Globus pallidus (tissue), 1 donor: ENCODE results near the gene WFDC5.
"Not testable (repeated sequence)": the region's sequence is repeated elsewhere in the genome, so short reads cannot be mapped to it uniquely, and the experiment has no call there.

ENCODE experiments used
- DNase-seq: peaks from one replicate; pipeline ENCODE4 v3.0.0-alpha.2; 2015; ENCODE audit warnings: low spot score

Gene WFDC5

GRCh38 chr20:45114465-45115385, at the start of gene WFDC5:
TSS of gene WFDC5 (minus strand) at chr20:45115174. CDS start at chr20:45115083, 91 bp downstream.
- no peak for DNase-seq

- no peak for DNase-seq
Measured at GRCh38 chr20:45163083-45163803, 48.3 kb upstream of the WFDC5 start.

- DNase-seq: peak; percentile 41
Measured at GRCh38 chr20:45157962-45158361, 43.0 kb upstream of the WFDC5 start.

- DNase-seq: no peak
Measured at GRCh38 chr20:45156713-45157112, 41.7 kb upstream of the WFDC5 start.

- not testable (repeated sequence) for DNase-seq
Measured at GRCh38 chr20:45154794-45155193, 39.8 kb upstream of the WFDC5 start.

GRCh38 chr20:45154183-45154582, 39.2 kb upstream of the WFDC5 start:
- no peak for DNase-seq

- peak; percentile 54 for DNase-seq
Measured at GRCh38 chr20:45153752-45154151, 38.8 kb upstream of the WFDC5 start.

- no peak for DNase-seq
Measured at GRCh38 chr20:45153147-45153546, 38.2 kb upstream of the WFDC5 start.

- no peak for DNase-seq
Measured at GRCh38 chr20:45152405-45152804, 37.4 kb upstream of the WFDC5 start.

GRCh38 chr20:45149062-45149461, 34.1 kb upstream of the WFDC5 start:
- no peak for DNase-seq

- DNase-seq: no peak
Measured at GRCh38 chr20:45140836-45141235, 25.9 kb upstream of the WFDC5 start.

GRCh38 chr20:45139733-45140375, 24.9 kb upstream of the WFDC5 start:
- DNase-seq: not testable (repeated sequence)

GRCh38 chr20:45138561-45139300, 23.8 kb upstream of the WFDC5 start:
- no peak for DNase-seq

GRCh38 chr20:45136911-45137310, 21.9 kb upstream of the WFDC5 start:
- DNase-seq: no peak

- no peak for DNase-seq
Measured at GRCh38 chr20:45128099-45128498, 13.1 kb upstream of the WFDC5 start.

GRCh38 chr20:45124365-45124764, 9.4 kb upstream of the WFDC5 start, which contains the start of gene WFDC12:
TSS of gene WFDC12 (minus strand) at chr20:45124465. CDS start at chr20:45124447, 18 bp downstream.
- DNase-seq: no peak

- no peak for DNase-seq
Measured at GRCh38 chr20:45121388-45121787, 6.4 kb upstream of the WFDC5 start.

- DNase-seq: no peak
Measured at GRCh38 chr20:45119556-45120266, 4.7 kb upstream of the WFDC5 start.

GRCh38 chr20:45118028-45118427, 3.1 kb upstream of the WFDC5 start:
- DNase-seq: no peak

- DNase-seq: no peak
Measured at GRCh38 chr20:45117581-45117980, 2.6 kb upstream of the WFDC5 start.

- no peak for DNase-seq
Measured at GRCh38 chr20:45115829-45116228, 855 bp upstream of the WFDC5 start.
